RKO (cell line): Measurements from ENCODE around the gene CUL4A.
"Not testable (repeated sequence)": the region's sequence is repeated elsewhere in the genome, so short reads cannot be mapped to it uniquely, and the experiment has no call there.

Experiments
- DNase-seq: peaks from one replicate; pipeline ENCODE4 v3.0.0-alpha.2; 2016; ENCODE audit warnings: low spot score

The CUL4A gene

GRCh38 chr13:113209336-113209758 lies at the start of gene CUL4A:
CUL4A (plus strand) TSS chr13:113209613; CDS start chr13:113209628, 15 bp downstream.
- DNase-seq, result peak; percentile 76

- DNase-seq, result no peak
Measured at GRCh38 chr13:113159701-113160100, 49.7 kb upstream of the CUL4A start.

- DNase-seq, result no peak
Measured at GRCh38 chr13:113160983-113161382, 48.4 kb upstream of the CUL4A start.

GRCh38 chr13:113161433-113161832 lies 48.0 kb upstream of the CUL4A start:
- no peak for DNase-seq

- DNase-seq, result not testable (repeated sequence)
Measured at GRCh38 chr13:113161975-113162374, 47.4 kb upstream of the CUL4A start.

GRCh38 chr13:113162783-113163685 lies 46.4 kb upstream of the CUL4A start:
- DNase-seq, result no peak

GRCh38 chr13:113164492-113164891 lies 44.9 kb upstream of the CUL4A start:
- no peak for DNase-seq

GRCh38 chr13:113166266-113166665 lies 43.1 kb upstream of the CUL4A start:
- no peak for DNase-seq

- DNase-seq, result no peak
Measured at GRCh38 chr13:113166681-113167080, 42.7 kb upstream of the CUL4A start.

GRCh38 chr13:113167155-113167554 lies 42.3 kb upstream of the CUL4A start:
- DNase-seq, result no peak

- no peak for DNase-seq
Measured at GRCh38 chr13:113167575-113167974, 41.8 kb upstream of the CUL4A start.

GRCh38 chr13:113168211-113168610 lies 41.2 kb upstream of the CUL4A start:
- no peak for DNase-seq

GRCh38 chr13:113169277-113170272 lies 39.8 kb upstream of the CUL4A start:
- no peak for DNase-seq

GRCh38 chr13:113170511-113170910 lies 38.9 kb upstream of the CUL4A start:
- no peak for DNase-seq

GRCh38 chr13:113171250-113172125 lies 37.9 kb upstream of the CUL4A start:
- no peak for DNase-seq

GRCh38 chr13:113172419-113172926 lies 36.9 kb upstream of the CUL4A start:
- DNase-seq, result no peak

- no peak for DNase-seq
Measured at GRCh38 chr13:113176280-113176679, 33.1 kb upstream of the CUL4A start.

GRCh38 chr13:113176822-113177221 lies 32.6 kb upstream of the CUL4A start:
- no peak for DNase-seq

GRCh38 chr13:113178070-113178895 lies 31.1 kb upstream of the CUL4A start:
- DNase-seq, result peak; percentile 26

GRCh38 chr13:113178896-113179167 lies 30.6 kb upstream of the CUL4A start:
- DNase-seq, result no peak
